Adrenal gland (tissue), 12 donors: ENCODE data around the gene C6orf89. TPM values are rescaled to one million over a fixed set of nuclear protein-coding genes. Genes with fewer than 3 reads are reported as not detected.

ENCODE experiments used
- DNase-seq, 7 donors: peaks; one replicate each; pipeline ENCODE4 v3.0.0-alpha.2; 2019 to 2020
- H3K27ac ChIP-seq, 5 donors: fragments of 200-600 bp; sonication (generic) in 4 of 5; 1 replicate in 3 of 5; 2 replicates in 2 of 5; pipeline versions ENCODE4 v1.5.1 to v1.8.0; 2016 to 2020; ENCODE audit warnings: mild to moderate bottlenecking in 1 of 5
- H3K27me3 ChIP-seq: fragments of 200-600 bp; 2 replicates; pipeline ENCODE4 v1.8.0; 2021
- H3K36me3 ChIP-seq, 2 donors: fragments of 200-600 bp; replicated peaks in 1 of 2; 1 replicate in 1 of 2; 2 replicates in 1 of 2; pipeline versions ENCODE4 v1.5.1 to v1.8.0; 2018 to 2022
- H3K4me1 ChIP-seq, 2 donors: fragments of 200-600 bp; replicated peaks in 1 of 2; 1 replicate in 1 of 2; 2 replicates in 1 of 2; pipeline versions ENCODE4 v1.5.1 to v1.8.0; 2018 to 2021
- H3K4me3 ChIP-seq, 4 donors: fragments of 200-600 bp; sonication (generic) in 3 of 4; one replicate each; pipeline ENCODE4 v1.5.1; 2016 to 2018
- H3K9me3 ChIP-seq, 3 donors: fragments of 200-600 bp; sonication (generic) in 1 of 3; replicated peaks in 1 of 3; 1 replicate in 2 of 3; 2 replicates in 1 of 3; pipeline versions ENCODE4 v1.5.1 to v1.8.0; 2016 to 2021
- CTCF ChIP-seq, 6 experiments: fragments of 450-650 bp in 4 of 6; fragments of 200-600 bp in 2 of 6; sonication (generic) in 1 of 6; IDR thresholded peaks; 1 replicate in 5 of 6; 2 replicates in 1 of 6; pipeline versions ENCODE4 v1.5.1 to v1.8.0; 2016 to 2021; ENCODE audit warnings: antibody characterized with exemption in 6 of 6, mild to moderate bottlenecking in 2 of 6, moderate library complexity in 1 of 6
- POLR2A ChIP-seq, 2 donors: fragments of 450-650 bp; IDR thresholded peaks; one replicate each; pipeline ENCODE4 v1.6.1; 2017; ENCODE audit warnings: antibody characterized with exemption in 2 of 2, mild to moderate bottlenecking in 2 of 2, moderate library complexity in 1 of 2
- WGBS, 4 donors: extraction: QIAGEN DNeasy Blood & Tissue Kit in 2 of 4; methylation state at CpG; one replicate each; pipeline versions ENCODE4 v1.1.5 to v1.1.7; 2013 to 2017; 5-methylcytosine and 5-hydroxymethylcytosine counted together
- intact Hi-C, 2 donors: fragments of 100-400 bp; cut with DNase I; formaldehyde crosslinking; loops; one replicate each; pipeline versions ENCODE4 v1.14.1 to v1.15.0; 2022 to 2023
- polyA plus RNA-seq, 3 donors: library from polyadenylated mRNA; stranded (reverse); fragments of 200-250 nt in 2 of 3; fragments of 350-450 nt in 1 of 3; fragmentation: Illumina TruSeq in 1 of 3; extraction: RNeasy Lipid Tissue Mini Kit (QIAGEN cat#74804) in 1 of 3; gene quantifications; one replicate each; pipeline ENCODE4 v1.2.3, GENCODE V29; 2013 to 2014
- total RNA-seq, 9 donors: library from RNA; depleted of rRNA in 4 of 9; stranded (reverse); fragments of >200 nt in 4 of 9; fragments of 120-200 nt in 1 of 9; fragmentation: NEBNext Ultra II Directional in 1 of 9; extraction: Animal tissue kit (Norgen Biotek cat#: 25700) in 1 of 9; gene quantifications; one replicate each; pipeline versions ENCODE4 v1.1.0 to v1.2.4, GENCODE V29; 2013 to 2023
- donor health status: healthy with polysubstance abuse.
- donor health status: Bipolar disorder and iron deficiency.
- donor health status: DM: yes; HTN: yes; CAD: no.
- donor health status: DM: no; HTN: no; CAD: no.
- donor health status: DM: no; HTN: no; CAD: no.
- donor health status: DM: yes; HTN: yes; CAD: no.

The C6orf89 gene
- total and polyA plus RNA-seq, 12 donors = 17.5 to 107 (median 75.7) TPM

GRCh38 chr6:36837022-36837339, 48.8 kb upstream of the C6orf89 start:
- H3K4me3 ChIP-seq = no peak overlapping the region
- H3K4me1 ChIP-seq = peaks cover 15 to 18% of the 10 kb centered on the region in 2 donors
- intact Hi-C loops = no loop called here
- no peaks in the 10 kb centered on the region for H3K36me3 ChIP-seq
- TF ChIP-seq POLR2A (IDR thresholded peaks at IDR 0.05) (no peak), CTCF (IDR thresholded peaks at IDR 0.05) (no peak)
- DNase-seq = no peak
- H3K9me3 ChIP-seq = no peaks in the 10 kb centered on the region
- H3K27ac ChIP-seq = no peak overlapping the region
- 95 to 100% (median 98%) methylated on average over 2 of the region's 2 CpGs for WGBS, 4 donors
- H3K27me3 ChIP-seq = no peaks in the 10 kb centered on the region

GRCh38 chr6:36837686-36838085, 48.1 kb upstream of the C6orf89 start:
- H3K27ac ChIP-seq = no peak overlapping the region
- no peaks in the 10 kb centered on the region for H3K27me3 ChIP-seq
- no peaks in the 10 kb centered on the region for H3K36me3 ChIP-seq
- intact Hi-C loops = no loop called here
- no peaks in the 10 kb centered on the region for H3K9me3 ChIP-seq
- H3K4me1 ChIP-seq = peaks cover 15 to 18% of the 10 kb centered on the region in 2 donors
- no peak overlapping the region for H3K4me3 ChIP-seq
- 93 to 100% (median 98%) methylated on average over 6 of the region's 6 CpGs for WGBS, 4 donors
- no peak for TF ChIP-seq CTCF (IDR thresholded peaks at IDR 0.05)
- TF ChIP-seq POLR2A (IDR thresholded peaks at IDR 0.05) = no peak
- no peak for DNase-seq

- H3K4me3 ChIP-seq = peak within 1 kb of the TSS in 2 of 4 donors; percentile 6 to 62
- TF ChIP-seq POLR2A (IDR thresholded peaks at IDR 0.05) (no peak), CTCF (IDR thresholded peaks at IDR 0.05) (no peak)
- no peaks in the 10 kb centered on the region for H3K27me3 ChIP-seq
- H3K9me3 ChIP-seq = no peaks in the 10 kb centered on the region
- WGBS, 4 donors = 7 to 22% (median 11%) methylated on average over 12 to 57 of the region's 57 CpGs
- no peak for DNase-seq
- intact Hi-C loops = no loop called here
- peaks cover 15 to 18% of the 10 kb centered on the region in 2 donors for H3K4me1 ChIP-seq
- H3K36me3 ChIP-seq = no peaks in the 10 kb centered on the region
- no peak within 1 kb of the TSS for H3K27ac ChIP-seq
Observed at GRCh38 chr6:36838896-36839748, 46.6 kb upstream of the C6orf89 start, which contains the start of gene CPNE5. TSS of gene CPNE5 (minus strand) at chr6:36839444. CDS start at chr6:36839377, 67 bp downstream.

GRCh38 chr6:36839749-36840431, 45.9 kb upstream of the C6orf89 start:
- H3K9me3 ChIP-seq = no peaks in the 10 kb centered on the region
- peaks cover 15 to 18% of the 10 kb centered on the region in 2 donors for H3K4me1 ChIP-seq
- peak overlapping the region in 2 of 4 donors; percentile 6 to 62 for H3K4me3 ChIP-seq
- H3K27ac ChIP-seq = no peak overlapping the region
- H3K36me3 ChIP-seq = no peaks in the 10 kb centered on the region
- 0 to 2% (median 1%) methylated on average over 2 to 69 of the region's 70 CpGs for WGBS, 4 donors
- peak in 2 of 7 donors; percentile 38 to 46 for DNase-seq
- H3K27me3 ChIP-seq = no peaks in the 10 kb centered on the region
- intact Hi-C loops = no loop called here
- TF ChIP-seq POLR2A (IDR thresholded peaks at IDR 0.05) = no peak
- TF ChIP-seq CTCF (IDR thresholded peaks at IDR 0.05) = no peak
